Measurements from ENCODE around the gene C1QTNF9B.
"Not testable (repeated sequence)": the region's sequence is repeated elsewhere in the genome, so short reads cannot be mapped to it uniquely, and the experiment has no call there.

The C1QTNF9B gene

GRCh38 chr13:23897452-23897919, at the start of gene C1QTNF9B:
Gene C1QTNF9B (minus strand): TSS chr13:23897502.
- DNase-seq (ENCODE audit: low read depth) = not testable (repeated sequence)

- no peak for DNase-seq (ENCODE audit: low read depth)
Measured at GRCh38 chr13:23946900-23947299, 49.6 kb upstream of the C1QTNF9B start.

- no peak for DNase-seq (ENCODE audit: low read depth)
Measured at GRCh38 chr13:23946067-23946466, 48.8 kb upstream of the C1QTNF9B start.

- no peak for DNase-seq (ENCODE audit: low read depth)
Measured at GRCh38 chr13:23945612-23946011, 48.3 kb upstream of the C1QTNF9B start.

- no peak for DNase-seq (ENCODE audit: low read depth)
Measured at GRCh38 chr13:23941211-23941610, 43.9 kb upstream of the C1QTNF9B start.

GRCh38 chr13:23939666-23940065, 42.4 kb upstream of the C1QTNF9B start:
- not testable (repeated sequence) for DNase-seq (ENCODE audit: low read depth)

- DNase-seq (ENCODE audit: low read depth) = no peak
Measured at GRCh38 chr13:23934520-23934919, 37.2 kb upstream of the C1QTNF9B start.

- DNase-seq (ENCODE audit: low read depth) = no peak
Measured at GRCh38 chr13:23928985-23929384, 31.7 kb upstream of the C1QTNF9B start.

- no peak for DNase-seq (ENCODE audit: low read depth)
Measured at GRCh38 chr13:23923031-23923430, 25.7 kb upstream of the C1QTNF9B start.

GRCh38 chr13:23922005-23922932, 25.0 kb upstream of the C1QTNF9B start:
- no peak for DNase-seq (ENCODE audit: low read depth)

GRCh38 chr13:23921451-23921888, 24.2 kb upstream of the C1QTNF9B start:
- DNase-seq (ENCODE audit: low read depth) = no peak

GRCh38 chr13:23919006-23919405, 21.7 kb upstream of the C1QTNF9B start:
- no peak for DNase-seq (ENCODE audit: low read depth)

- DNase-seq (ENCODE audit: low read depth) = no peak
Measured at GRCh38 chr13:23918208-23918607, 20.9 kb upstream of the C1QTNF9B start.

- no peak for DNase-seq (ENCODE audit: low read depth)
Measured at GRCh38 chr13:23915308-23915707, 18.0 kb upstream of the C1QTNF9B start.

- no peak for DNase-seq (ENCODE audit: low read depth)
Measured at GRCh38 chr13:23912469-23912868, 15.2 kb upstream of the C1QTNF9B start.

GRCh38 chr13:23909606-23910005, 12.3 kb upstream of the C1QTNF9B start:
- DNase-seq (ENCODE audit: low read depth) = no peak

GRCh38 chr13:23905766-23906165, 8.5 kb upstream of the C1QTNF9B start:
- DNase-seq (ENCODE audit: low read depth) = no peak

GRCh38 chr13:23903906-23904280, 6.6 kb upstream of the C1QTNF9B start:
- DNase-seq (ENCODE audit: low read depth) = no peak

GRCh38 chr13:23902975-23903905, 5.9 kb upstream of the C1QTNF9B start:
- DNase-seq (ENCODE audit: low read depth) = no peak

- no peak for DNase-seq (ENCODE audit: low read depth)
Measured at GRCh38 chr13:23901365-23901764, 4.1 kb upstream of the C1QTNF9B start.

GRCh38 chr13:23899555-23899954, 2.3 kb upstream of the C1QTNF9B start:
- DNase-seq (ENCODE audit: low read depth) = no peak

GRCh38 chr13:23898101-23898500, 799 bp upstream of the C1QTNF9B start:
- DNase-seq (ENCODE audit: low read depth) = no peak

- not testable (repeated sequence) for DNase-seq (ENCODE audit: low read depth)
Measured at GRCh38 chr13:23894746-23895145, 2.6 kb downstream of the C1QTNF9B start.

Data from stimulated activated CD8-positive, alpha-beta memory T cell treated with anti-CD3 and anti-CD28 coated beads, Interleukin-15, amount 100 ng/mL, for 1 hour (primary cell).